K562 (cell line): ENCODE results near the gene HS3ST3A1. TPM values are rescaled to one million over a fixed set of nuclear protein-coding genes. Genes with fewer than 3 reads are reported as not detected.

ENCODE experiments used
- ATAC-seq: fragments of 200-7000 bp; cut with Tn5 transposase; 3 replicates; pipeline ENCODE4 v1.9.1; 2020; ENCODE audit warnings: moderate library complexity
- BruUV-seq: library from RNA; stranded (reverse); fragments of 400-500 nt; replicated peaks from 2 replicates; lab custom pipeline; 2021; lab: Mats Ljungman, UMichigan
- CTCF ChIA-PET: fragments of 300-600 bp; formaldehyde crosslinking; extraction: SDS; loops from one replicate; lab custom pipeline; 2021; ENCODE audit warnings: low intra/inter-chr PET ratio; lab: Yijun Ruan, JAX
- POLR2A ChIA-PET: fragments of 300-600, 350-650 bp; sonication (Branson Sonifier 250); formaldehyde crosslinking; extraction: SDS; loops from one replicate; lab custom pipeline; 2021; ENCODE audit warnings: antibody characterized with exemption, inconsistent platforms; lab: Yijun Ruan, JAX
- DNase-seq, 4 experiments: peaks; one replicate each; pipeline versions ENCODE4 v3.0.0 to v3.0.0-alpha.2; 2011 to 2018; ENCODE audit warnings: low spot score in 3 of 4, mixed read lengths in 3 of 4; ENCODE audit errors: extremely low read depth in 1 of 4
- FAIRE-seq: peaks from 2 replicates; lab custom pipeline; 2011; peaks lifted over from hg19 to GRCh38; lab: Jason Lieb, UNC
- H2AFZ ChIP-seq: 2 replicates; pipeline ENCODE4 v1.6.0; 2011; ENCODE audit warnings: low read depth, low read length, control low read depth, inconsistent platforms
- H3K27ac ChIP-seq: fragments of 200-600 bp; 3 replicates; pipeline ENCODE4 v1.8.0; 2011; ENCODE audit warnings: low read depth, mild to moderate bottlenecking, control low read depth, inconsistent platforms, low read length, moderate library complexity, mixed read lengths; ENCODE audit errors: extremely low read depth
- H3K27me3 ChIP-seq, 2 experiments: fragments of 300-600 bp in 1 of 2; 2 replicates in 1 of 2; 3 replicates in 1 of 2; pipeline versions ENCODE4 v1.6.0 to v1.8.0; 2011; ENCODE audit warnings: inconsistent platforms in 2 of 2, low read length in 2 of 2, mild to moderate bottlenecking in 1 of 2, mixed read lengths in 1 of 2, moderate library complexity in 1 of 2; ENCODE audit not compliant: control insufficient read depth in 2 of 2, insufficient read depth in 2 of 2
- H3K36me3 ChIP-seq: fragments of 300-600 bp; 3 replicates; pipeline ENCODE4 v1.8.0; 2011; ENCODE audit warnings: mild to moderate bottlenecking, low read length, inconsistent platforms; ENCODE audit not compliant: control insufficient read depth, insufficient read depth
- H3K4me1 ChIP-seq, 2 experiments: fragments of 200-600 bp in 1 of 2; replicated peaks in 1 of 2; 2 replicates in 1 of 2; 3 replicates in 1 of 2; pipeline versions ENCODE4 v1.5.1 to v1.8.0; 2011; ENCODE audit warnings: inconsistent platforms in 2 of 2, low read length in 2 of 2, mild to moderate bottlenecking in 1 of 2, mixed read lengths in 1 of 2, moderate library complexity in 1 of 2; ENCODE audit not compliant: control insufficient read depth in 2 of 2, insufficient read depth in 2 of 2
- H3K4me2 ChIP-seq: 2 replicates; pipeline ENCODE4 v1.6.1; 2011; ENCODE audit warnings: low read length, control low read depth, inconsistent platforms, mixed read lengths; ENCODE audit not compliant: insufficient read depth
- H3K4me3 ChIP-seq: fragments of 200-600 bp; sonication (generic), shearing (Covaris generic); 2 replicates; pipeline ENCODE4 v1.5.1; 2016; ENCODE audit warnings: control low read depth, inconsistent platforms
- H3K79me2 ChIP-seq: fragments of 200-600 bp; 3 replicates; pipeline ENCODE4 v1.8.0; 2011; ENCODE audit warnings: low read length, inconsistent platforms; ENCODE audit not compliant: control insufficient read depth, insufficient read depth
- H3K9ac ChIP-seq, 2 experiments: 2 replicates each; pipeline versions ENCODE4 v1.6.0 to v1.6.1; 2011; ENCODE audit warnings: low read depth in 2 of 2, low read length in 2 of 2, control low read depth in 1 of 2, inconsistent platforms in 1 of 2, mild to moderate bottlenecking in 1 of 2, mixed read lengths in 1 of 2; ENCODE audit not compliant: insufficient read depth in 1 of 2
- H3K9me1 ChIP-seq: one replicate; pipeline ENCODE4 v1.6.0; 2011; ENCODE audit warnings: inconsistent platforms, mild to moderate bottlenecking, low read length, moderate library complexity; ENCODE audit not compliant: control insufficient read depth, insufficient read depth
- H3K9me3 ChIP-seq: replicated peaks from 2 replicates; pipeline ENCODE4 v1.5.1; 2011; ENCODE audit warnings: low read depth, low read length, inconsistent platforms; ENCODE audit not compliant: control insufficient read depth, insufficient read depth
- H4K20me1 ChIP-seq: replicated peaks from 2 replicates; pipeline ENCODE4 v1.6.1; 2011; ENCODE audit warnings: low read length, inconsistent platforms, mixed read lengths; ENCODE audit not compliant: control insufficient read depth, insufficient read depth
- ATF3 ChIP-seq, 2 experiments: fragments of 450-650 bp in 1 of 2; sonication (generic) in 1 of 2; formaldehyde crosslinking in 1 of 2; IDR thresholded peaks in 1 of 2; conservative IDR thresholded peaks in 1 of 2; 2 replicates each; pipeline versions ENCODE4 v1.6.1 to v1.8.1; 2016 to 2023; ENCODE audit warnings: mild to moderate bottlenecking in 2 of 2, moderate library complexity in 2 of 2, inconsistent platforms in 1 of 2, missing genetic modification reagents in 1 of 2
- HLTF ChIP-seq: fragments of 450-650 bp; IDR thresholded peaks from 2 replicates; pipeline ENCODE4 v1.6.1; 2016
- KAT2B ChIP-seq: IDR thresholded peaks from one replicate; pipeline ENCODE4 v1.6.1; 2012; ENCODE audit warnings: low read depth, mild to moderate bottlenecking, control low read depth, inconsistent platforms, low read length, moderate library complexity
- NBN ChIP-seq: fragments of 450-650 bp; IDR thresholded peaks from 2 replicates; pipeline ENCODE4 v1.6.1; 2016; ENCODE audit warnings: low read depth, mild to moderate bottlenecking
- NCOA4 ChIP-seq: fragments of 450-650 bp; IDR thresholded peaks from 2 replicates; pipeline ENCODE4 v1.6.1; 2018; ENCODE audit warnings: mild to moderate bottlenecking; ENCODE audit not compliant: partially characterized antibody
- NFATC3 ChIP-seq: fragments of 450-650 bp; IDR thresholded peaks from 2 replicates; pipeline ENCODE4 v1.6.1; 2017; ENCODE audit warnings: mild to moderate bottlenecking
- NFE2 ChIP-seq: IDR thresholded peaks from 2 replicates; pipeline ENCODE4 v1.6.1; 2014; ENCODE audit warnings: antibody characterized with exemption, low read depth
- PML ChIP-seq: IDR thresholded peaks from 2 replicates; pipeline ENCODE4 v1.6.1; 2012; ENCODE audit warnings: low read length, inconsistent platforms
- POLR2H ChIP-seq: IDR thresholded peaks from 2 replicates; pipeline ENCODE4 v1.6.1; 2016; ENCODE audit warnings: missing genetic modification characterization, low read depth, mild to moderate bottlenecking, control low read depth, missing compliant biosample characterization, moderate library complexity
- SRSF3 ChIP-seq: fragments of 200-400 bp; formaldehyde crosslinking; IDR thresholded peaks from 2 replicates; pipeline ENCODE4 v1.6.1; 2016; ENCODE audit warnings: mild to moderate bottlenecking, low read length, moderate library complexity; ENCODE audit not compliant: insufficient read depth
- STAT5B ChIP-seq: fragments of 250-450 bp; sonication (Bioruptor Pico); IDR thresholded peaks from 2 replicates; pipeline ENCODE4 v1.8.0; 2021; ENCODE audit warnings: mild to moderate bottlenecking, inconsistent platforms
- TAF15 ChIP-seq: fragments of 200-400 bp; formaldehyde crosslinking; IDR thresholded peaks from 2 replicates; pipeline ENCODE4 v1.6.1; 2017; ENCODE audit warnings: mild to moderate bottlenecking, low read depth, low read length, moderate library complexity
- TAF9B ChIP-seq: fragments of 450-650 bp; IDR thresholded peaks from 2 replicates; pipeline ENCODE4 v1.6.1; 2018; ENCODE audit warnings: mild to moderate bottlenecking; ENCODE audit not compliant: partially characterized antibody
- WGBS: fragments of 100-300 bp; shearing (Covaris generic); methylation state at CpG from one replicate; pipeline ENCODE4 v1.1.6; 2016; ENCODE audit warnings: low coverage, mixed read lengths; ENCODE audit not compliant: insufficient coverage; ENCODE audit errors: missing lambda C conversion rate; 5-methylcytosine and 5-hydroxymethylcytosine counted together
- in situ Hi-C: fragments of 300-500 bp; cut with MboI; formaldehyde crosslinking; loops from 4 replicates; pipeline ENCODE4 v1.15.0; 2018; ENCODE audit warnings: inconsistent platforms, mixed read lengths
- intact Hi-C: fragments of 100-400 bp; cut with micrococcal nuclease; formaldehyde crosslinking; loops from 2 replicates; pipeline ENCODE4 v1.14.2; 2022
- polyA plus RNA-seq, 8 experiments: library from polyadenylated mRNA; depleted of rRNA in 4 of 8; stranded (reverse) in 5 of 8; unstranded in 3 of 8; fragments of >200 nt; fragmentation: Nextera tagmentation in 2 of 8; fragmentation: Illumina TruSeq in 1 of 8; extraction: Ambion mirVana in 2 of 8; extraction: Trizol in 1 of 8; gene quantifications; 2 replicates each; pipeline versions ENCODE4 v1.2.1 to v1.2.3, GENCODE V29; 2011 to 2014; ENCODE audit warnings: inconsistent platforms in 1 of 8, missing spikeins in 1 of 8
- total RNA-seq, 7 experiments: library from RNA; depleted of rRNA in 6 of 7; stranded (reverse); fragments of >200 nt in 6 of 7; fragmentation: Illumina TruSeq in 2 of 7; extraction: Trizol in 2 of 7; gene quantifications; 2 replicates each; pipeline versions ENCODE4 v1.2.1 to v1.2.3, GENCODE V29; 2011 to 2021; ENCODE audit warnings: low replicate concordance in 1 of 7

Gene HS3ST3A1
- total and polyA plus RNA-seq, 9 of the 15 experiments (the other 6 are each of a cell fraction or from before 2014, with no cell fraction given) = 0.25 to 14.8 (median 2.3) TPM

- ChIA-PET CTCF (no interaction called here), POLR2A (no interaction called here)
- Histone ChIP-seq H3K9ac (no peak overlapping the region), H3K36me3 (no peaks in the 10 kb centered on the region), H3K27me3 (no peaks in the 10 kb centered on the region; a peak in 2 of 5 replicates), H3K4me2 (no peak overlapping the region), H3K79me2 (no peaks in the 10 kb centered on the region), H3K4me1 (peaks cover 0 to 8% of the 10 kb centered on the region in 2 experiments; a peak in 2 of 5 replicates), H3K9me3 (no peaks in the 10 kb centered on the region), H4K20me1 (no peaks in the 10 kb centered on the region), H3K4me3 (no peak overlapping the region), H3K27ac (no peak overlapping the region), H3K9me1 (no peaks in the 10 kb centered on the region), H2AFZ (no peak overlapping the region)
- DNase-seq (no peak), FAIRE-seq (no peak), ATAC-seq (no peak)
- TF ChIP-seq HLTF (no peak), KAT2B (no peak), NFE2 (no peak), STAT5B (CRISPR knock-in tag) (no peak), TAF15 (no peak), PML (no peak), SRSF3 (no peak), ATF3 (IDR thresholded peaks at IDR 0.05) (no peak), ATF3 (CRISPR knock-in tag; conservative IDR thresholded peaks at IDR 0.05) (no peak), NBN (no peak), NCOA4 (no peak), TAF9B (no peak), NFATC3 (no peak), POLR2H (tag) (no peak)
- intact Hi-C loops (no loop called here), in situ Hi-C loops (no loop called here)
- BruUV-seq = no TSS peak
- 31% methylated on average over 1 of the region's 1 CpG for WGBS
Observed at GRCh38 chr17:13634021-13634420, 32.3 kb upstream of the HS3ST3A1 start.
